Neural cell (in vitro differentiated cells): ENCODE results near the gene PRTFDC1. TPM values are rescaled to one million over a fixed set of nuclear protein-coding genes. Genes with fewer than 3 reads are reported as not detected.

ENCODE experiments used
- H2AFZ ChIP-seq: fragments of 200-600, 300-800 bp; sonication (generic), shearing (Covaris generic); 2 replicates; pipeline ENCODE4 v1.6.0; 2014; ENCODE audit warnings: low read depth, mild to moderate bottlenecking, antibody characterized with exemption, low read length, moderate library complexity
- H3F3A ChIP-seq: fragments of 200-600 bp; shearing (Covaris generic); 2 replicates; pipeline ENCODE4 v1.6.1; 2016; ENCODE audit warnings: mild to moderate bottlenecking, moderate library complexity, mixed read lengths, antibody characterized with exemption, low read length; ENCODE audit not compliant: insufficient read depth, poor library complexity, severe bottlenecking
- H3K27ac ChIP-seq: fragments of 200-600, 300-800 bp; sonication (generic), shearing (Covaris generic); 2 replicates; pipeline ENCODE4 v1.5.1; 2014; ENCODE audit warnings: mild to moderate bottlenecking, low read length, moderate library complexity
- H3K27me3 ChIP-seq: fragments of 300-800, 200-600 bp; sonication (generic), shearing (Covaris generic); 2 replicates; pipeline ENCODE4 v1.6.0; 2014; ENCODE audit warnings: mild to moderate bottlenecking, low read depth, low read length, moderate library complexity; ENCODE audit not compliant: insufficient read depth
- H3K36me3 ChIP-seq: fragments of 300-800, 200-600 bp; sonication (generic), shearing (Covaris generic); 2 replicates; pipeline ENCODE4 v1.5.1; 2014; ENCODE audit warnings: mild to moderate bottlenecking, antibody characterized with exemption, low read length, moderate library complexity; ENCODE audit not compliant: insufficient read depth
- H3K4me2 ChIP-seq: fragments of 300-800, 200-600 bp; sonication (generic), shearing (Covaris generic); 2 replicates; pipeline ENCODE4 v1.6.0; 2014; ENCODE audit warnings: mild to moderate bottlenecking, low read length
- H3K4me3 ChIP-seq: fragments of 300-800, 200-600 bp; sonication (generic), shearing (Covaris generic); 2 replicates; pipeline ENCODE4 v1.5.1; 2014; ENCODE audit warnings: mild to moderate bottlenecking, low read length, moderate library complexity
- H3K79me2 ChIP-seq: fragments of 200-600 bp; shearing (Covaris generic); replicated peaks from 2 replicates; pipeline ENCODE4 v1.6.0; 2014; ENCODE audit warnings: mild to moderate bottlenecking, low read length, moderate library complexity; ENCODE audit not compliant: insufficient read depth
- H3K9ac ChIP-seq: fragments of 300-800, 200-600 bp; sonication (generic), shearing (Covaris generic); 2 replicates; pipeline ENCODE4 v1.6.1; 2016; ENCODE audit warnings: mild to moderate bottlenecking, low read length, mixed read lengths
- H3K9me2 ChIP-seq: fragments of 200-600 bp; shearing (Covaris generic); 2 replicates; pipeline ENCODE4 v1.6.1; 2016; ENCODE audit warnings: mild to moderate bottlenecking, low read length, mixed read lengths; ENCODE audit not compliant: insufficient read depth
- H3K9me3 ChIP-seq: fragments of 200-600, 300-800 bp; sonication (generic), shearing (Covaris generic); 2 replicates; pipeline ENCODE4 v1.6.1; 2016; ENCODE audit warnings: mild to moderate bottlenecking, mixed run types, low read length, moderate library complexity, mixed read lengths
- H4K20me1 ChIP-seq: fragments of 200-600 bp; shearing (Covaris generic); 2 replicates; pipeline ENCODE4 v1.6.1; 2016; ENCODE audit warnings: mild to moderate bottlenecking, mixed run types; ENCODE audit not compliant: insufficient read depth
- EP300 ChIP-seq: fragments of 450-650 bp; conservative IDR thresholded peaks from 2 replicates; pipeline ENCODE4 v1.6.1; 2014; ENCODE audit warnings: antibody characterized with exemption, mild to moderate bottlenecking, moderate library complexity; ENCODE audit not compliant: poor library complexity, severe bottlenecking
- EZH2 ChIP-seq: fragments of 200-600, 300-800 bp; shearing (Covaris generic), sonication (generic); IDR thresholded peaks from 2 replicates; pipeline ENCODE4 v1.6.1; 2014; ENCODE audit warnings: antibody characterized with exemption, low read length, borderline replicate concordance, mild to moderate bottlenecking; ENCODE audit not compliant: insufficient read depth, poor library complexity, severe bottlenecking
- MXI1 ChIP-seq: fragments of 450-650 bp; conservative IDR thresholded peaks from 2 replicates; pipeline ENCODE4 v1.6.1; 2014; ENCODE audit warnings: antibody characterized with exemption, mild to moderate bottlenecking; ENCODE audit not compliant: poor library complexity, severe bottlenecking
- POLR2AphosphoS5 ChIP-seq: IDR thresholded peaks from 2 replicates; pipeline ENCODE4 v1.6.1; 2012
- RAD21 ChIP-seq: fragments of 450-650 bp; conservative IDR thresholded peaks from 2 replicates; pipeline ENCODE4 v1.6.1; 2014; ENCODE audit warnings: antibody characterized with exemption, mild to moderate bottlenecking, moderate library complexity
- TAF1 ChIP-seq: IDR thresholded peaks from 2 replicates; pipeline ENCODE4 v1.6.1; 2012; ENCODE audit warnings: low read depth
- polyA plus RNA-seq: library from polyadenylated mRNA; depleted of rRNA; stranded (reverse); fragments of >200 nt; gene quantifications from 2 replicates; pipeline ENCODE4 v1.2.3, GENCODE V29; 2014
- TF ChIP-seq, protein P1 (sequence below): IDR thresholded peaks from 2 replicates; pipeline ENCODE4 v1.6.1; 2012; ENCODE audit warnings: borderline replicate concordance
- TF ChIP-seq, protein P2 (sequence below): fragments of 450-650 bp; IDR thresholded peaks from 2 replicates; pipeline ENCODE4 v1.5.1; 2014; ENCODE audit warnings: antibody characterized with exemption, mild to moderate bottlenecking, moderate library complexity; ENCODE audit not compliant: poor library complexity, severe bottlenecking

Gene PRTFDC1
- polyA plus RNA-seq, 1 donor from 2014 or later: 3.4 TPM

DNA sequence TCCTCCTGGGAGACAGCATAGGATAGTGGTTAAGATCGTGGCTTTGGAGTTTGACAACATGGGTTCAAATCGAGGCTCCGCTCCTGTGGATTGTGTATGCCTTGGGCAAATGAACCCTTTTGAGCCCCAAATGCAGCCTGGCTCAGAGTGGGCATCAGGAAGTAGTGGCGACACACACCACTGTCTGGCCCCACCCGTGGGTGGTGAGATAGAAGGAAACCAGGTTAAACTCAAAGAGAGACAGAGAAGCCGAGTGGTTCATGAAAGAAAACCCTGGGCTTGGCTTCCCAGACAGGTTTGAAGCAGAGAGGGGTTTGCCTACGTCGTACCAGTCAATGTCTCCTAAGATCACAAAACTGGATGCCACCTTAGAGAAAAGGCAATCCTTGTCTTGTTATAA lies 57.7 kb downstream of the PRTFDC1 start:
- no peaks in the 10 kb centered on the region for H4K20me1 ChIP-seq
- H3F3A ChIP-seq: no peaks in the 10 kb centered on the region
- no peaks in the 10 kb centered on the region for H3K9me2 ChIP-seq
- H3K4me3 ChIP-seq: no peak overlapping the region
- no peak overlapping the region for H3K4me2 ChIP-seq
- H3K27me3 ChIP-seq: no peaks in the 10 kb centered on the region
- no peak overlapping the region for H2AFZ ChIP-seq
- no peak overlapping the region for H3K9ac ChIP-seq
- H3K79me2 ChIP-seq: no peaks in the 10 kb centered on the region
- no peak overlapping the region for H3K27ac ChIP-seq
- TF ChIP-seq MXI1: no peak
- TF ChIP-seq, protein P1, sequence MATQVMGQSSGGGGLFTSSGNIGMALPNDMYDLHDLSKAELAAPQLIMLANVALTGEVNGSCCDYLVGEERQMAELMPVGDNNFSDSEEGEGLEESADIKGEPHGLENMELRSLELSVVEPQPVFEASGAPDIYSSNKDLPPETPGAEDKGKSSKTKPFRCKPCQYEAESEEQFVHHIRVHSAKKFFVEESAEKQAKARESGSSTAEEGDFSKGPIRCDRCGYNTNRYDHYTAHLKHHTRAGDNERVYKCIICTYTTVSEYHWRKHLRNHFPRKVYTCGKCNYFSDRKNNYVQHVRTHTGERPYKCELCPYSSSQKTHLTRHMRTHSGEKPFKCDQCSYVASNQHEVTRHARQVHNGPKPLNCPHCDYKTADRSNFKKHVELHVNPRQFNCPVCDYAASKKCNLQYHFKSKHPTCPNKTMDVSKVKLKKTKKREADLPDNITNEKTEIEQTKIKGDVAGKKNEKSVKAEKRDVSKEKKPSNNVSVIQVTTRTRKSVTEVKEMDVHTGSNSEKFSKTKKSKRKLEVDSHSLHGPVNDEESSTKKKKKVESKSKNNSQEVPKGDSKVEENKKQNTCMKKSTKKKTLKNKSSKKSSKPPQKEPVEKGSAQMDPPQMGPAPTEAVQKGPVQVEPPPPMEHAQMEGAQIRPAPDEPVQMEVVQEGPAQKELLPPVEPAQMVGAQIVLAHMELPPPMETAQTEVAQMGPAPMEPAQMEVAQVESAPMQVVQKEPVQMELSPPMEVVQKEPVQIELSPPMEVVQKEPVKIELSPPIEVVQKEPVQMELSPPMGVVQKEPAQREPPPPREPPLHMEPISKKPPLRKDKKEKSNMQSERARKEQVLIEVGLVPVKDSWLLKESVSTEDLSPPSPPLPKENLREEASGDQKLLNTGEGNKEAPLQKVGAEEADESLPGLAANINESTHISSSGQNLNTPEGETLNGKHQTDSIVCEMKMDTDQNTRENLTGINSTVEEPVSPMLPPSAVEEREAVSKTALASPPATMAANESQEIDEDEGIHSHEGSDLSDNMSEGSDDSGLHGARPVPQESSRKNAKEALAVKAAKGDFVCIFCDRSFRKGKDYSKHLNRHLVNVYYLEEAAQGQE: no peak
- no peak for TF ChIP-seq POLR2AphosphoS5
- TF ChIP-seq EP300: no peak
- H3K36me3 ChIP-seq: no peaks in the 10 kb centered on the region
- H3K9me3 ChIP-seq: no peaks in the 10 kb centered on the region

DNA sequence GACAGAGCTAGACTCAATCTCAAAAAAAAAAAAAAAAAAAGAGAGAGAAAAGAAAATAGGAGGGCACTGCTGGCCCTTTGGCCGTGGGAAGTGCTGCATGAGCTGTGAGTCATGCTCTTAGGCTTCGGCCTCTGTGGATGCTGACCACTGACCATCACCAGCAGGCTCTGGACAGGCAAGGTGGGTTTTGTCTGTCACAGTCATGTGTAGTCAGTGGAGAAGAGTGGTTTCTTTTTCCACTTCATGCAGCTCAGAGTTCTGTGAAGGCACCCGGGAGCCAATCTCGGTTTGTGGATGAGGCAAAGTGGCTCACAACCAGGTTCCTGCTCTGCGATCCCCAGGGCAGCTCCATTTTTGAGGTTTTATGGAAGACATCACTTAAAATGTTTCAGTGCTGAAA lies 58.1 kb downstream of the PRTFDC1 start:
- Histone ChIP-seq H3K9ac (no peak overlapping the region), H3K4me2 (no peak overlapping the region), H3K9me2 (no peaks in the 10 kb centered on the region), H4K20me1 (no peaks in the 10 kb centered on the region), H3K9me3 (no peaks in the 10 kb centered on the region), H3K27me3 (no peaks in the 10 kb centered on the region), H3K36me3 (no peaks in the 10 kb centered on the region), H3K27ac (no peak overlapping the region), H2AFZ (no peak overlapping the region), H3F3A (no peaks in the 10 kb centered on the region), H3K79me2 (no peaks in the 10 kb centered on the region), H3K4me3 (no peak overlapping the region)
- TF ChIP-seq MXI1 (no peak), POLR2AphosphoS5 (no peak), RAD21 (no peak), EZH2 (no peak), TAF1 (no peak)

DNA sequence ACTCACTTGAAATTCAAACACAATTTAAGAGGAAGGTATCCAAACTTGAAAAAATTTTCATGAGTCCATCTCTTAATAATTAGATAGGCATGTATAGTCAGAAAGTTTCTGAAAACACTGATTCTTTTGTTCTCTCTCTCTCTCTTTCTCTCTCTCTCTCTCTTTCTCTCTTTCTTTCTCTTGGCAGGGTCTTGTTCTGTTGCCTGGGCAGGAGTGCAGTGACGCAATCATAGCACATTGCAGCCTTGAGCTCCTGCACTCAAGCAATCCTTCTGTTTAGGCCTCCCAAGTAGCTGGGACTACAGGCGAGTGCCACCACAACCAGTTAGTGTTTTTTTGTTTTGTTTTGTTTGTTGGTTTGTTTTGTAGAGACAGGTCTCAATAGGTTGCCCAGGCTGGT lies 59.3 kb downstream of the PRTFDC1 start:
- no peaks in the 10 kb centered on the region for H3F3A ChIP-seq
- no peak overlapping the region for H2AFZ ChIP-seq
- no peak overlapping the region for H3K27ac ChIP-seq
- H3K27me3 ChIP-seq: no peaks in the 10 kb centered on the region
- no peaks in the 10 kb centered on the region for H3K36me3 ChIP-seq
- no peaks in the 10 kb centered on the region for H3K79me2 ChIP-seq
- TF ChIP-seq POLR2AphosphoS5: no peak
- TF ChIP-seq EZH2: no peak
- TF ChIP-seq, protein P2, sequence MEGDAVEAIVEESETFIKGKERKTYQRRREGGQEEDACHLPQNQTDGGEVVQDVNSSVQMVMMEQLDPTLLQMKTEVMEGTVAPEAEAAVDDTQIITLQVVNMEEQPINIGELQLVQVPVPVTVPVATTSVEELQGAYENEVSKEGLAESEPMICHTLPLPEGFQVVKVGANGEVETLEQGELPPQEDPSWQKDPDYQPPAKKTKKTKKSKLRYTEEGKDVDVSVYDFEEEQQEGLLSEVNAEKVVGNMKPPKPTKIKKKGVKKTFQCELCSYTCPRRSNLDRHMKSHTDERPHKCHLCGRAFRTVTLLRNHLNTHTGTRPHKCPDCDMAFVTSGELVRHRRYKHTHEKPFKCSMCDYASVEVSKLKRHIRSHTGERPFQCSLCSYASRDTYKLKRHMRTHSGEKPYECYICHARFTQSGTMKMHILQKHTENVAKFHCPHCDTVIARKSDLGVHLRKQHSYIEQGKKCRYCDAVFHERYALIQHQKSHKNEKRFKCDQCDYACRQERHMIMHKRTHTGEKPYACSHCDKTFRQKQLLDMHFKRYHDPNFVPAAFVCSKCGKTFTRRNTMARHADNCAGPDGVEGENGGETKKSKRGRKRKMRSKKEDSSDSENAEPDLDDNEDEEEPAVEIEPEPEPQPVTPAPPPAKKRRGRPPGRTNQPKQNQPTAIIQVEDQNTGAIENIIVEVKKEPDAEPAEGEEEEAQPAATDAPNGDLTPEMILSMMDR: no peak
- TF ChIP-seq RAD21: no peak
- no peaks in the 10 kb centered on the region for H3K9me2 ChIP-seq
- H3K4me2 ChIP-seq: no peak overlapping the region
- H3K9me3 ChIP-seq: no peaks in the 10 kb centered on the region
- H4K20me1 ChIP-seq: no peaks in the 10 kb centered on the region
- no peak overlapping the region for H3K9ac ChIP-seq
- H3K4me3 ChIP-seq: no peak overlapping the region
